EH (cell line): ENCODE data around the gene RNF186.
"Not testable (repeated sequence)": the region's sequence is repeated elsewhere in the genome, so short reads cannot be mapped to it uniquely, and the experiment has no call there.

Source experiments
- DNase-seq: peaks from one replicate; pipeline ENCODE4 v3.0.0-alpha.2; 2015; ENCODE audit warnings: low read depth

RNF186 gene

GRCh38 chr1:19793360-19794046 lies 21.6 kb downstream of the RNF186 start:
- DNase-seq: no peak

DNA sequence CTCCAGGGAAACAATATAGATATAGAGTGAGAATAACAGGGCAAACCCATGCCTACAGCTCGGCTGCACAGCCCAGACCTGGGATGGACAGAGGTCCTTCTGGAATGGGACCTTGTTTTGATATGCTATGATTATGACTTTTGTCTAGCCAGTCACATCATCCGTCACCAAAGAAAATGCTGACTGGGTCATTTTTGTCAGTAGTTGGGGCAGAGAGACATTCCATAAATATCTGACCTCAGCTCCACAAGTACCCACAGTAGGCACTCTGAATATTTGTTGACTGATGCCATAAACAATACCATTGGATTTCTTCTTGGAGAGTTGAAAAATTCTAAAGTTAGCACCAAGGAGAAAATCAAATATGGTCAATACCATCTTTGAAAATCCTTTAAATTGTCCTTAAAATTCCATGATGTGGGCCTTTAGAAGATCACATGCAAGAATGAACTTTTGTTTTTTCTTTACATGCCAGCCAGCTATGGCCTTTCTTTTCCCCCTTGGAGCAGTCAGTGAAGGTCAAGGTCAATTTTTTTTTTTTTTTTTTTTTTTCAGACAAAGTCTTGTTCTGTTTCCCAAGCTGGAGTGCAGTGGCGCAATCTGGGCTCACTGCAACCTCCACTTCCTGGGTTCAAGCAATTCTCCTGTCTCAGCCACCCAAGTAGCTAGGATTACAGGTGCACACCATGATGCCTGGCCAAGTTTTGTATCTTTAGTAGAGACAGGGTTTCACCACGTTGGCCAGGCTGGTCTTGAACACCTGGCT lies 22.7 kb downstream of the RNF186 start:
- no peak for DNase-seq

GRCh38 chr1:19790061-19790975 lies 24.8 kb downstream of the RNF186 start:
- not testable (repeated sequence) for DNase-seq

DNA sequence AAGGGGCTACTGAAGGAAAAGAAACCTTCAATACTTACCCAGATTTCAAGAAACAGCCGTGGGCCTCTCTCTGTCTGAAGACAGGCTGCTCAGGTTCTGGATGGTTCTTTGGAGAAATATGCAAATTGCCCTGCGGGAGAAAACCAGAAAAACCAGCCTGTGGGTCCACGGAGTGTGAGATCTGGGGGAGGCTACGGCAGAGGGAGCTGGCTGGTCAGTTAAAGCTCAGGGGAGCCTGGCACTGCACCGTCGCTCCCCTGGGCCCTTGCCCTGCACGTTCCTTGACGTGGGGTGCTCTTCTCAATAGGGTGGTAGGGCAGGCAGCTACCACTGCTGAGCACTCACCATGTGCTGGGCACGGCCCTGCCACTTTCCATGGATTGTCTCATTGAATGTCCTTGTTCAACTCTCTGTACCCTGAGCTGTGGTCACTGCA lies 28.1 kb downstream of the RNF186 start:
- DNase-seq: no peak

DNA sequence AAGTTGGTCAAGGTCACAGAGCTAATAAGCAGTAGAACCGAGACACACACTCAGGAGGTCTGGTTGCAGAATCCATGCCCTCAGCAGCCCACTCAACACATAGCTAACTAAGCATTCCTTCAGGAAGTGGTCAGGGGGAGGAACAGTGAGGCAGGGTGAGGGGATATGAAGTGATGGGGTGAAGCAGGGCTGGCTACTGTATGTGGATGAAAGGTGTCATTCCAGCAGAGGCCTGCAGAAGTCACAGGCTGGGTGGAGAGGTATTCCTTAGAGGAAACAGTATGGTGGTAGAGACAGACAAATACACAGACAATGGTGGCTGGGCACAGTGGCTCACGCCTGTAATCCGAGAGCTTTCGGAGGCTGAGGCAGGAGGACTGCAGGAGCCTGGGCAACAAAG lies 29.4 kb downstream of the RNF186 start:
- no peak for DNase-seq

GRCh38 chr1:19780267-19780877 lies 34.7 kb downstream of the RNF186 start:
- DNase-seq: no peak

DNA sequence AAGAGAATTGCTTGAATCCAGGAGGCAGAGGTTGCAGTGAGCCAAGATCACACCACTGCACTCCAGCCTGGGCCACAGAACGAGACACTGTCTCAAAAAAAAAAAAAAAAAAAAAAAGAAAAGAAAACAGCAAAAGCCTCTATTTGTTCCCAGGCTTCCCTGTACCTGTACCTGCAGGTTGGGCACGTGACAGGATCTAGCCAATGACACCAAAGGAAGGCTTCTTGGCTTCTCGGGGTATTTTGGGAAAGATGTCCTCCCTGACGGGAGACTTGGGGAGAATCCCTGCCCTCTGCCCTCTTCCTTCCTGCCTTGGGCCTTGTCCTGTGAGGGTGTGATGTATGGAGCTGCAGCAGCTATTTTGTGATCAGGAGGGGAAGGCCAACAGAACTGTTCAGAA lies 38.1 kb downstream of the RNF186 start:
- DNase-seq: no peak

GRCh38 chr1:19776287-19776686 lies 38.8 kb downstream of the RNF186 start:
- DNase-seq: no peak

DNA sequence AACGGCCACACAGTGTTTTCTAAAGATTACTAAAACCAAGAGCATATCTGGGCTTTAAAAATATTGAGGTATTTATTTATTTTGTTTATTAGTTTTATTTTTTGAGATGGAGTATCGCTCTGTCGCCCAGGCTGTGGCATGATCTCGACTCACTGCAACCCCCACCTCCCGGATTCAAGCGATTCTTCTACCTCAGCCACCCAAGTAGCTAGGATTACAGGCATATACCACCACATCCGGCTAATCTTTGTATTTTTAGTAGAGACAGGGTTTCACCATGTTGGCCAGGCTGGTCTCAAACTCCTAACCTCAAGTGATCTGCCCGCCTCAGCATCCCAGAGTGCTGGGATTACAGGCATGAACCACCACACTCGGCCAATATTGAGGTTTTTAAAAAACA lies 39.3 kb downstream of the RNF186 start:
- DNase-seq: no peak

DNA sequence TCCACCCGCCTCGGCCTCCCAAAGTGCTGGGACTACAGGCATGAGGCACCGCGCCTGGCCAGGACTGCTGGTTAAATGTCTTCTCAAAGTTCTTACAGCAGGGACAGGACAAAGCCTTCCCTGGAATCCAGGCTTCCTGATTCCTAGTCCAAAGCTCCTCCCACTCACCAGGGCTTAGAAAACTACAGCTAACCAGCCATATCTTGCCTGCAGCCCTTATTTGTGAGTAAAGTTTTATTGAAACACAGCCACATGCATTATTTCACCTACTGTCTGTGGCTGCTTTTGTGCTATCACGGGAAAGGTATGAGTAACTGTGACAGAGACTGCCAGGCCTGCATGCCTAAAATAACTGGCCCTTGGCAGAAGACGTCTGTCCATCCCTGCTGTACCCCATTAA lies 39.8 kb downstream of the RNF186 start:
- DNase-seq: peak; percentile 49

GRCh38 chr1:19774180-19774785 lies 40.8 kb downstream of the RNF186 start:
- no peak for DNase-seq

GRCh38 chr1:19773485-19773884 lies 41.6 kb downstream of the RNF186 start:
- DNase-seq: no peak

DNA sequence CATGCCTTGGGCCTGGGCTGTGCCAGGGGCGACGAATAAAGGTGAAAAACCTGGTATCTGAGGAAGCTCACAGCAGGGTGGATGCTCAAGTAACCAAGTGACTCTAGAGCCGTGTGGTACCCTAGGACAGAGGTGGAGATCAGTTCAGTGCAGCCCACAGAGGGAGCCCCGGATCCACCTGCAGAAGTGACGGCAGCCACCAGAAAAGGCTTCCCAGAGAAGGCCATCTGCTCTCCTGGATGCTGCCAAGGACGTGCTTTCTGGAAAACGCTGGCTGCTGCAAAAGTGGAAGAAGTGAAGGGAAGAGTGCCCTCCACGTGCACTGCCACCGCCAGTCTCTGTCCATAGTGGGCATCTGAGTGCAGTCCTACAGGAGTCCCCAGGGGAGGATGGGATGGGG lies 43.0 kb downstream of the RNF186 start:
- no peak for DNase-seq

GRCh38 chr1:19771350-19771749 lies 43.7 kb downstream of the RNF186 start:
- no peak for DNase-seq

DNA sequence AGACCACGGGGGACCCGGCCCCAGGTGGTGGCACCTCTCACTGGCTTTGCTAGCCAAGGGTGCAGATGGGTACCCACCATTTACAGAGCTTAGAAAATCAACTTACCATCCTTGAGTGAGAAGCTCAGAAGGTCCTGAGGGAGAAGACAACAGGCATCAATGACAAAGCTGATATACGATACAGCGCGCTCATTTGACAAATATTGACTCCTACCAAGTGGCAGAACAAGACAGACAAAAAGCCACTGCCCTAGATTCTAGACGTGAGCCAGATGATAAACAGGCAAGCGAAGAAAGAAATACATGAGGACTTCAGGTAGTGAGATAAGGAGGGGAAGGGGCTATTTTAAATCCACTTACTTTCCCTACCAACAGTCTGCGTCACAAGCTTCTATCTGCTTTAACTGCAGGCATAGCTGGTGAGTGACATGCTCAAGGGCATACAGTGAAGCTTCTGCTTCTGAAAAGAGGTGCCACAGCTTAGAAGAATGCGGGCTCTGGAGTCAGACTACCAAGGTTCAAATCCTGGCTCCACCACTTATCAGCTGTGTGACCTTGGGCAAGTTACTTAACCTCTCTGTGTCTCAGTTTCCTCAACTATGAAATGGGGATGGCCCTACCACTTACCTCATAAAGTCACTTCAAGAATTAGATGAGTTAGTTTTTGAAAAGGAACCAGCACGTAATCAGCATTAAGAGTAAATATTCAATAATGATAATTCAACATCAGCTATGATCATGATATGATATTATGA lies 44.5 kb downstream of the RNF186 start:
- no peak for DNase-seq

GRCh38 chr1:19769211-19769932 lies 45.7 kb downstream of the RNF186 start:
- DNase-seq: no peak

- DNase-seq: peak; percentile 44
Observed at GRCh38 chr1:19768353-19769210, 46.5 kb downstream of the RNF186 start.

GRCh38 chr1:19765623-19766022 lies 49.5 kb downstream of the RNF186 start:
- DNase-seq: peak; percentile 97

DNA sequence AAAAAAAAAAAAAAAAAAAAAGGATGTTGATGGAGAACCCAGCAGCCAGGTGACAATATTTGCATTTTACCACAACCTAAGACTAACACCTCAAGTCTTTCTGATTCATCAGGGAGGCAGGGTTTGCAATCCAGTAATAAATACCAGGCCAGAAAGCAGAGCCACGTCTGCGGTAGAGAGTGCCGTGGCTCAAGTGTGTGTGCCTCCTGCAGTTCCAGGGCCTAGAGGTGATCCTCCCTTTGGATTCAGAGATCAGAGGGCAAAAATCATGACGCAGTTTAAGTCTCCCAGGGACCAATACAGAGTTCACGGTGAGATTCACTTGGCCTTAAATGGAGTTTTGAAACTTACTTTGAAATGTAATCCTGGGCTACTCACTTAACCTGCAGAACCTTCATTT lies 50.2 kb downstream of the RNF186 start:
- no peak for DNase-seq
